ENCODE measurements around the gene TSFM.

The TSFM gene

GRCh38 chr12:57746025-57746424 lies 36.6 kb upstream of the TSFM start:
- DNase-seq (ENCODE audit: low spot score), result no peak
- TF ChIP-seq, protein P1, sequence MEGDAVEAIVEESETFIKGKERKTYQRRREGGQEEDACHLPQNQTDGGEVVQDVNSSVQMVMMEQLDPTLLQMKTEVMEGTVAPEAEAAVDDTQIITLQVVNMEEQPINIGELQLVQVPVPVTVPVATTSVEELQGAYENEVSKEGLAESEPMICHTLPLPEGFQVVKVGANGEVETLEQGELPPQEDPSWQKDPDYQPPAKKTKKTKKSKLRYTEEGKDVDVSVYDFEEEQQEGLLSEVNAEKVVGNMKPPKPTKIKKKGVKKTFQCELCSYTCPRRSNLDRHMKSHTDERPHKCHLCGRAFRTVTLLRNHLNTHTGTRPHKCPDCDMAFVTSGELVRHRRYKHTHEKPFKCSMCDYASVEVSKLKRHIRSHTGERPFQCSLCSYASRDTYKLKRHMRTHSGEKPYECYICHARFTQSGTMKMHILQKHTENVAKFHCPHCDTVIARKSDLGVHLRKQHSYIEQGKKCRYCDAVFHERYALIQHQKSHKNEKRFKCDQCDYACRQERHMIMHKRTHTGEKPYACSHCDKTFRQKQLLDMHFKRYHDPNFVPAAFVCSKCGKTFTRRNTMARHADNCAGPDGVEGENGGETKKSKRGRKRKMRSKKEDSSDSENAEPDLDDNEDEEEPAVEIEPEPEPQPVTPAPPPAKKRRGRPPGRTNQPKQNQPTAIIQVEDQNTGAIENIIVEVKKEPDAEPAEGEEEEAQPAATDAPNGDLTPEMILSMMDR (IDR thresholded peaks at IDR 0.05; ENCODE audit: borderline replicate concordance, control extremely low read depth, extremely low read depth, insufficient read depth, missing control alignments), result no peak
- in situ Hi-C loops (cut with MboI; ENCODE audit: low sequenced_read_pairs, unreplicated experiment), result no loop called here

- TF ChIP-seq, protein P1 (IDR thresholded peaks at IDR 0.05; ENCODE audit: borderline replicate concordance, control extremely low read depth, extremely low read depth, insufficient read depth, missing control alignments), result no peak
- no peak for DNase-seq (ENCODE audit: low spot score)
- in situ Hi-C loops (cut with MboI; ENCODE audit: low sequenced_read_pairs, unreplicated experiment), result no loop called here
These were observed 33.5 kb upstream of the TSFM start for GRCh38 chr12:57749061-57749460.

GRCh38 chr12:57750561-57751431 lies 31.8 kb upstream of the TSFM start:
- in situ Hi-C loops (cut with MboI; ENCODE audit: low sequenced_read_pairs, unreplicated experiment), result no loop called here
- TF ChIP-seq, protein P1 (IDR thresholded peaks at IDR 0.05; ENCODE audit: borderline replicate concordance, control extremely low read depth, extremely low read depth, insufficient read depth, missing control alignments), result no peak
- no peak for DNase-seq (ENCODE audit: low spot score)

DNA sequence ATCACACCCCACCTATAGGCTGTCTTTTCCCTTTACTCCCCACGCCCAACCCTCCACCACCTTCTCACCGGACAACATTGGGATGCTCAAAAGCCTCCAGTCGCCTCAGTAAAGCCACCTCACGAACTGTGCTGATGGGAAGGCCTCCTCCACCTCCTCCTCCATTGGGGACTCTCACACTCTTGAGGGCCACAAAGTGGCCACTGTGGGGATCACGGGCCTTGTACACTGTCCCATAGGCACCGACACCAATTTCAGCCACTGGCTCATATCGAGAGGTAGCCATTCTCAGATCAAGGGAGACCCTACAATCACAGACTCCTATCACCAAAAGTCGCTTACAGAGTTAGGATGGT lies 31.2 kb upstream of the TSFM start:
- DNase-seq (ENCODE audit: low spot score), result no peak
- TF ChIP-seq, protein P1 (IDR thresholded peaks at IDR 0.05; ENCODE audit: borderline replicate concordance, control extremely low read depth, extremely low read depth, insufficient read depth, missing control alignments), result no peak
- in situ Hi-C loops (cut with MboI; ENCODE audit: low sequenced_read_pairs, unreplicated experiment), result no loop called here

GRCh38 chr12:57751788-57752667 lies 30.6 kb upstream of the TSFM start, which contains the start of gene CDK4:
Gene CDK4, minus strand, starts transcription at chr12:57752310. Its CDS starts 593 bp downstream, at chr12:57751717.
- TF ChIP-seq, protein P1 (IDR thresholded peaks at IDR 0.05; ENCODE audit: borderline replicate concordance, control extremely low read depth, extremely low read depth, insufficient read depth, missing control alignments), result no peak
- in situ Hi-C loops (cut with MboI; ENCODE audit: low sequenced_read_pairs, unreplicated experiment), result no loop called here

GRCh38 chr12:57752668-57753000 lies 30.0 kb upstream of the TSFM start:
- TF ChIP-seq, protein P1 (IDR thresholded peaks at IDR 0.05; ENCODE audit: borderline replicate concordance, control extremely low read depth, extremely low read depth, insufficient read depth, missing control alignments), result no peak
- DNase-seq (ENCODE audit: low spot score), result no peak
- in situ Hi-C loops (cut with MboI; ENCODE audit: low sequenced_read_pairs, unreplicated experiment), result no loop called here

More at GRCh38 chr12:57751788-57752667, 30.6 kb upstream of the TSFM start, which contains the start of gene CDK4:
- peak; percentile 98 for DNase-seq (ENCODE audit: low spot score)

All from GM13976 (cell line).